ENCODE data around the gene NABP2. TPM values are rescaled to one million over a fixed set of nuclear protein-coding genes. Genes with fewer than 3 reads are reported as not detected.

Gene NABP2
- total RNA-seq, 1 experiment from 2014 or later, result 42.7 TPM

DNA sequence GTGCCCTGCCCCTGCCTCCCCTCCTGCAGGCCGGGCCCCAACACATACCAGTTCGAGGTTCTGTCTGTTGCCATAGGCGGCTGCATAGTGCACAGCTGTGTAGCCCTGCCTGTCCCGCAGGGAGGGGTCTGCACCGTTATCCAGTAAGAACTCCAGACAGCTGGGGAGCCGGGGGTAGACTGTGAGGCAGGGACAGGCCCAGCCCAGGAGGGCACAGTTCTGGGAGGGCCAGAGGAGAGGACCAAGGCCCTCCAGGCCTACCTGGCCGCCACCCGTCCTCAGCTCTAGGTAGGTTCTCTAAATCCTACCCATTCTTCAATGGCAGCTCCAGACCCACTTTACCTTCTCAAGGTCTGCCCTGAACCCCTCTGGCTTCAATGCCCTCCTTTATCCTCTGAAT is 24.6 kb downstream of the NABP2 start:
- DNase-seq (ENCODE audit: low spot score), result no peak
- peaks cover 65% of the 10 kb centered on the region for H3K36me3 Mint-ChIP-seq
- H3K9me3 Mint-ChIP-seq, result no peaks in the 10 kb centered on the region
- ATAC-seq, result no peak
- H3K4me3 Mint-ChIP-seq, result no peak overlapping the region
- ChIA-PET CTCF (interaction anchor here (1.3 to 2.6 kb wide), 3 partner anchors 10 to 130 kb away, joined by 3 to 9 read pairs (median 6); partner anchors contain the start of genes ANKRD52 and ZC3H10), POLR2A (interaction anchor here (0.6 kb wide), 1 partner anchor 19 kb away, joined by 3 read pairs; no protein-coding TSS in a partner anchor)
- H3K27me3 Mint-ChIP-seq (ENCODE audit: low read depth), result no peaks in the 10 kb centered on the region
- no peak overlapping the region; the same call in 1 of the 2 replicates for H3K27ac Mint-ChIP-seq
- H3K4me1 Mint-ChIP-seq, result no peaks in the 10 kb centered on the region
- TF ChIP-seq GRHL2 (CRISPR knock-in tag; IDR thresholded peaks at IDR 0.05; ENCODE audit: insufficient replicate concordance, severe bottlenecking) (no peak), ATF1 (CRISPR knock-in tag; IDR thresholded peaks at IDR 0.05) (no peak), ZNF121 (CRISPR knock-in tag; IDR thresholded peaks at IDR 0.05) (no peak), NR1H2 (CRISPR knock-in tag; IDR thresholded peaks at IDR 0.05) (no peak)

DNA sequence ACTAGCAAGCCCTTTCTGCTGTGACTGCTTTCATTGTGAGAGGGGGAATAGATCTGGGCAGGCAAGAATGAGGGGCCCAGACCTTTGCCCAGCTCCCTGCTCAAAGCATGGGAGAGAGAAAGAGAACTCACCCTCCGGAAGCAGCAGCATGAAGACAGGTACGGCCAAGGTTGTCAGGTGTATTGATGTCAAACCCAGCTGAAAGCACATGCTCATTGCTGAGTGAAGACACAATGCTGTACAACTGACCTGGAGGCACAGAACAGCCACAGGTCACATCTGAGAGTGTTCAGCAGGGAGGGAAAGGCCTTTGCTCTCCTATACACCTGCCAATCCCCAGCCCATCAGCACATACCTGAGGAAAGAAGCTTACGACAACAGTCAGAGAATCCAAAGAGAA is 28.5 kb downstream of the NABP2 start:
- CTCF ChIA-PET, result interaction anchor here (0.8 kb wide), 1 partner anchor 46 kb away, joined by 4 read pairs; no protein-coding TSS in a partner anchor
- TF ChIP-seq, protein P1, sequence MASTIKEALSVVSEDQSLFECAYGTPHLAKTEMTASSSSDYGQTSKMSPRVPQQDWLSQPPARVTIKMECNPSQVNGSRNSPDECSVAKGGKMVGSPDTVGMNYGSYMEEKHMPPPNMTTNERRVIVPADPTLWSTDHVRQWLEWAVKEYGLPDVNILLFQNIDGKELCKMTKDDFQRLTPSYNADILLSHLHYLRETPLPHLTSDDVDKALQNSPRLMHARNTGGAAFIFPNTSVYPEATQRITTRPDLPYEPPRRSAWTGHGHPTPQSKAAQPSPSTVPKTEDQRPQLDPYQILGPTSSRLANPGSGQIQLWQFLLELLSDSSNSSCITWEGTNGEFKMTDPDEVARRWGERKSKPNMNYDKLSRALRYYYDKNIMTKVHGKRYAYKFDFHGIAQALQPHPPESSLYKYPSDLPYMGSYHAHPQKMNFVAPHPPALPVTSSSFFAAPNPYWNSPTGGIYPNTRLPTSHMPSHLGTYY (CRISPR knock-in tag; IDR thresholded peaks at IDR 0.05), result no peak
- TF ChIP-seq NR3C1 (CRISPR knock-in tag; conservative IDR thresholded peaks at IDR 0.05; ENCODE audit: low read depth) (no peak), RORB (CRISPR knock-in tag; IDR thresholded peaks at IDR 0.05) (no peak), ZNF121 (CRISPR knock-in tag; IDR thresholded peaks at IDR 0.05) (no peak)
- POLR2A ChIA-PET, result no interaction called here
- DNase-seq (ENCODE audit: low spot score) (no peak), ATAC-seq (no peak)
- Mint-ChIP-seq H3K27me3 (ENCODE audit: low read depth) (no peaks in the 10 kb centered on the region), H3K4me1 (peaks cover 15% of the 10 kb centered on the region), H3K4me3 (no peak overlapping the region), H3K36me3 (peaks cover 56% of the 10 kb centered on the region), H3K27ac (no peak overlapping the region), H3K9me3 (no peaks in the 10 kb centered on the region)

DNA sequence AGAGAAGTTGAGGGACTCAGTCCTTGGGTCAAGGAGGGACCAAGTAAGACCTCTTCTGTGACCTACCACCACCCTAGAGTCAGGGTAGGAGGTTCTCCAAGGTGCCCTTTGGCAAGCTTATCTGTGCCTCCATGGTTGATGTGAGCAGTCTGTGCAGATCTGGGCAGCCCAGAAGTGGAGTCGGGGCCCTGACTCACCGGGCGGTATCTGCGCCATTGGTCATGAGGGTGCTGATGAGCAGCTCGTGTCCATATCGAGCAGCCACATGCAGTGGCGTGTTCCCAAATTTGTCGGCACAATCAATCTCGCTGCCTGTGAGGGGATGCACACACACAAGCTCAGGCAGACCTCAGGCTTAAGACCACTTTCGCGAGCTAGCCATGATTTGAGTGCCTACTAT is 28.9 kb downstream of the NABP2 start:
- ATAC-seq, result no peak
- ChIA-PET POLR2A (no interaction called here), CTCF (interaction anchor here (0.8 kb wide), 1 partner anchor 47 kb away, joined by 4 read pairs; no protein-coding TSS in a partner anchor)
- Mint-ChIP-seq H3K36me3 (peaks cover 53% of the 10 kb centered on the region), H3K27me3 (ENCODE audit: low read depth) (no peaks in the 10 kb centered on the region), H3K4me1 (peaks cover 15% of the 10 kb centered on the region), H3K9me3 (no peaks in the 10 kb centered on the region), H3K4me3 (no peak overlapping the region), H3K27ac (no peak overlapping the region)
- DNase-seq (ENCODE audit: low spot score), result no peak
- TF ChIP-seq EMX1 (CRISPR knock-in tag; IDR thresholded peaks at IDR 0.05), result no peak
- no peak for TF ChIP-seq CREB1 (CRISPR knock-in tag; IDR thresholded peaks at IDR 0.05)
- TF ChIP-seq ZBTB21 (CRISPR knock-in tag; IDR thresholded peaks at IDR 0.05; ENCODE audit: borderline replicate concordance), result no peak
- no peak for TF ChIP-seq TCF7 (CRISPR knock-in tag; IDR thresholded peaks at IDR 0.05; ENCODE audit: low read depth)
- no peak for TF ChIP-seq OVOL2 (CRISPR knock-in tag; IDR thresholded peaks at IDR 0.05; ENCODE audit: borderline replicate concordance)
- no peak for TF ChIP-seq CREM (CRISPR knock-in tag; IDR thresholded peaks at IDR 0.05)
- TF ChIP-seq TP53 (CRISPR knock-in tag; IDR thresholded peaks at IDR 0.05), result no peak
- TF ChIP-seq ZNF138 (CRISPR knock-in tag; conservative IDR thresholded peaks at IDR 0.05), result no peak
- TF ChIP-seq, protein P2, sequence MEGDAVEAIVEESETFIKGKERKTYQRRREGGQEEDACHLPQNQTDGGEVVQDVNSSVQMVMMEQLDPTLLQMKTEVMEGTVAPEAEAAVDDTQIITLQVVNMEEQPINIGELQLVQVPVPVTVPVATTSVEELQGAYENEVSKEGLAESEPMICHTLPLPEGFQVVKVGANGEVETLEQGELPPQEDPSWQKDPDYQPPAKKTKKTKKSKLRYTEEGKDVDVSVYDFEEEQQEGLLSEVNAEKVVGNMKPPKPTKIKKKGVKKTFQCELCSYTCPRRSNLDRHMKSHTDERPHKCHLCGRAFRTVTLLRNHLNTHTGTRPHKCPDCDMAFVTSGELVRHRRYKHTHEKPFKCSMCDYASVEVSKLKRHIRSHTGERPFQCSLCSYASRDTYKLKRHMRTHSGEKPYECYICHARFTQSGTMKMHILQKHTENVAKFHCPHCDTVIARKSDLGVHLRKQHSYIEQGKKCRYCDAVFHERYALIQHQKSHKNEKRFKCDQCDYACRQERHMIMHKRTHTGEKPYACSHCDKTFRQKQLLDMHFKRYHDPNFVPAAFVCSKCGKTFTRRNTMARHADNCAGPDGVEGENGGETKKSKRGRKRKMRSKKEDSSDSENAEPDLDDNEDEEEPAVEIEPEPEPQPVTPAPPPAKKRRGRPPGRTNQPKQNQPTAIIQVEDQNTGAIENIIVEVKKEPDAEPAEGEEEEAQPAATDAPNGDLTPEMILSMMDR (IDR thresholded peaks at IDR 0.05), result no peak
- TF ChIP-seq, protein P3, sequence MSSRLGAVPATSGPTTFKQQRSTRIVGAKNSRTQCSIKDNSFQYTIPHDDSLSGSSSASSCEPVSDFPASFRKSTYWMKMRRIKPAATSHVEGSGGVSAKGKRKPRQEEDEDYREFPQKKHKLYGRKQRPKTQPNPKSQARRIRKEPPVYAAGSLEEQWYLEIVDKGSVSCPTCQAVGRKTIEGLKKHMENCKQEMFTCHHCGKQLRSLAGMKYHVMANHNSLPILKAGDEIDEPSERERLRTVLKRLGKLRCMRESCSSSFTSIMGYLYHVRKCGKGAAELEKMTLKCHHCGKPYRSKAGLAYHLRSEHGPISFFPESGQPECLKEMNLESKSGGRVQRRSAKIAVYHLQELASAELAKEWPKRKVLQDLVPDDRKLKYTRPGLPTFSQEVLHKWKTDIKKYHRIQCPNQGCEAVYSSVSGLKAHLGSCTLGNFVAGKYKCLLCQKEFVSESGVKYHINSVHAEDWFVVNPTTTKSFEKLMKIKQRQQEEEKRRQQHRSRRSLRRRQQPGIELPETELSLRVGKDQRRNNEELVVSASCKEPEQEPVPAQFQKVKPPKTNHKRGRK (CRISPR knock-in tag; IDR thresholded peaks at IDR 0.05; ENCODE audit: borderline replicate concordance), result no peak
- TF ChIP-seq, protein P4, sequence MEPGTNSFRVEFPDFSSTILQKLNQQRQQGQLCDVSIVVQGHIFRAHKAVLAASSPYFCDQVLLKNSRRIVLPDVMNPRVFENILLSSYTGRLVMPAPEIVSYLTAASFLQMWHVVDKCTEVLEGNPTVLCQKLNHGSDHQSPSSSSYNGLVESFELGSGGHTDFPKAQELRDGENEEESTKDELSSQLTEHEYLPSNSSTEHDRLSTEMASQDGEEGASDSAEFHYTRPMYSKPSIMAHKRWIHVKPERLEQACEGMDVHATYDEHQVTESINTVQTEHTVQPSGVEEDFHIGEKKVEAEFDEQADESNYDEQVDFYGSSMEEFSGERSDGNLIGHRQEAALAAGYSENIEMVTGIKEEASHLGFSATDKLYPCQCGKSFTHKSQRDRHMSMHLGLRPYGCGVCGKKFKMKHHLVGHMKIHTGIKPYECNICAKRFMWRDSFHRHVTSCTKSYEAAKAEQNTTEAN (CRISPR knock-in tag; IDR thresholded peaks at IDR 0.05), result no peak
- no peak for TF ChIP-seq ZNF671 (CRISPR knock-in tag; IDR thresholded peaks at IDR 0.05)
- TF ChIP-seq, protein P5, sequence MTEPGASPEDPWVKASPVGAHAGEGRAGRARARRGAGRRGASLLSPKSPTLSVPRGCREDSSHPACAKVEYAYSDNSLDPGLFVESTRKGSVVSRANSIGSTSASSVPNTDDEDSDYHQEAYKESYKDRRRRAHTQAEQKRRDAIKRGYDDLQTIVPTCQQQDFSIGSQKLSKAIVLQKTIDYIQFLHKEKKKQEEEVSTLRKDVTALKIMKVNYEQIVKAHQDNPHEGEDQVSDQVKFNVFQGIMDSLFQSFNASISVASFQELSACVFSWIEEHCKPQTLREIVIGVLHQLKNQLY (CRISPR knock-in tag; IDR thresholded peaks at IDR 0.05), result no peak
- TF ChIP-seq, protein P6, sequence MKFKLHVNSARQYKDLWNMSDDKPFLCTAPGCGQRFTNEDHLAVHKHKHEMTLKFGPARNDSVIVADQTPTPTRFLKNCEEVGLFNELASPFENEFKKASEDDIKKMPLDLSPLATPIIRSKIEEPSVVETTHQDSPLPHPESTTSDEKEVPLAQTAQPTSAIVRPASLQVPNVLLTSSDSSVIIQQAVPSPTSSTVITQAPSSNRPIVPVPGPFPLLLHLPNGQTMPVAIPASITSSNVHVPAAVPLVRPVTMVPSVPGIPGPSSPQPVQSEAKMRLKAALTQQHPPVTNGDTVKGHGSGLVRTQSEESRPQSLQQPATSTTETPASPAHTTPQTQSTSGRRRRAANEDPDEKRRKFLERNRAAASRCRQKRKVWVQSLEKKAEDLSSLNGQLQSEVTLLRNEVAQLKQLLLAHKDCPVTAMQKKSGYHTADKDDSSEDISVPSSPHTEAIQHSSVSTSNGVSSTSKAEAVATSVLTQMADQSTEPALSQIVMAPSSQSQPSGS (CRISPR knock-in tag; IDR thresholded peaks at IDR 0.05; ENCODE audit: borderline replicate concordance, low read depth), result no peak
- no peak for TF ChIP-seq NR1H2 (CRISPR knock-in tag; IDR thresholded peaks at IDR 0.05)
- TF ChIP-seq NR2C2 (CRISPR knock-in tag; IDR thresholded peaks at IDR 0.05), result no peak
- TF ChIP-seq ATF1 (CRISPR knock-in tag; IDR thresholded peaks at IDR 0.05), result no peak
- TF ChIP-seq, protein P7, sequence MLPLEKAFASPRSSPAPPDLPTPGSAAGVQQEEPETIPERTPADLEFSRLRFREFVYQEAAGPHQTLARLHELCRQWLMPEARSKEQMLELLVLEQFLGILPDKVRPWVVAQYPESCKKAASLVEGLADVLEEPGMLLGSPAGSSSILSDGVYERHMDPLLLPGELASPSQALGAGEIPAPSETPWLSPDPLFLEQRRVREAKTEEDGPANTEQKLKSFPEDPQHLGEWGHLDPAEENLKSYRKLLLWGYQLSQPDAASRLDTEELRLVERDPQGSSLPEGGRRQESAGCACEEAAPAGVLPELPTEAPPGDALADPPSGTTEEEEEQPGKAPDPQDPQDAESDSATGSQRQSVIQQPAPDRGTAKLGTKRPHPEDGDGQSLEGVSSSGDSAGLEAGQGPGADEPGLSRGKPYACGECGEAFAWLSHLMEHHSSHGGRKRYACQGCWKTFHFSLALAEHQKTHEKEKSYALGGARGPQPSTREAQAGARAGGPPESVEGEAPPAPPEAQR (CRISPR knock-in tag; IDR thresholded peaks at IDR 0.05), result no peak
- no peak for TF ChIP-seq NFATC4 (CRISPR knock-in tag; IDR thresholded peaks at IDR 0.05)

Data from WTC11 (cell line).